Type B pancreatic cell (in vitro differentiated cells): ENCODE results near the gene MED12. TPM values are rescaled to one million over a fixed set of nuclear protein-coding genes. Genes with fewer than 3 reads are reported as not detected.

Experiments used
- DNase-seq: peaks from one replicate; pipeline ENCODE4 v3.0.0; 2021; ENCODE audit warnings: mixed read lengths; ENCODE audit not compliant: unreplicated experiment; ENCODE audit errors: extremely low spot score
- H3K27ac Mint-ChIP-seq: 2 replicates; pipeline ENCODE4 v1.8.0; 2021; ENCODE audit warnings: mild to moderate bottlenecking, mixed read lengths
- H3K27me3 Mint-ChIP-seq: 2 replicates; pipeline ENCODE4 v1.8.0; 2021; ENCODE audit warnings: mixed read lengths
- H3K36me3 Mint-ChIP-seq: 2 replicates; pipeline ENCODE4 v1.8.0; 2021; ENCODE audit warnings: mixed read lengths
- H3K4me1 Mint-ChIP-seq: one replicate; pipeline ENCODE4 v1.8.0; 2021; ENCODE audit warnings: mixed read lengths; ENCODE audit not compliant: unreplicated experiment
- H3K4me3 Mint-ChIP-seq: 2 replicates; pipeline ENCODE4 v1.8.0; 2021; ENCODE audit warnings: mild to moderate bottlenecking, mixed read lengths
- H3K9me3 Mint-ChIP-seq: 2 replicates; pipeline ENCODE4 v1.8.0; 2021; ENCODE audit warnings: mixed read lengths
- total RNA-seq: library from RNA; stranded (reverse); gene quantifications from 2 replicates; pipeline ENCODE4 v1.2.1, GENCODE V29; 2021; ENCODE audit warnings: low replicate concordance
- TF ChIP-seq, protein P1 (sequence below): fragments of 200-600 bp; sonication (generic); conservative IDR thresholded peaks from 2 replicates; pipeline ENCODE4 v1.5.0; 2021; ENCODE audit warnings: antibody characterized with exemption, mild to moderate bottlenecking

Gene MED12
- total RNA-seq, 1 donor from 2014 or later = 77.2 TPM

DNA sequence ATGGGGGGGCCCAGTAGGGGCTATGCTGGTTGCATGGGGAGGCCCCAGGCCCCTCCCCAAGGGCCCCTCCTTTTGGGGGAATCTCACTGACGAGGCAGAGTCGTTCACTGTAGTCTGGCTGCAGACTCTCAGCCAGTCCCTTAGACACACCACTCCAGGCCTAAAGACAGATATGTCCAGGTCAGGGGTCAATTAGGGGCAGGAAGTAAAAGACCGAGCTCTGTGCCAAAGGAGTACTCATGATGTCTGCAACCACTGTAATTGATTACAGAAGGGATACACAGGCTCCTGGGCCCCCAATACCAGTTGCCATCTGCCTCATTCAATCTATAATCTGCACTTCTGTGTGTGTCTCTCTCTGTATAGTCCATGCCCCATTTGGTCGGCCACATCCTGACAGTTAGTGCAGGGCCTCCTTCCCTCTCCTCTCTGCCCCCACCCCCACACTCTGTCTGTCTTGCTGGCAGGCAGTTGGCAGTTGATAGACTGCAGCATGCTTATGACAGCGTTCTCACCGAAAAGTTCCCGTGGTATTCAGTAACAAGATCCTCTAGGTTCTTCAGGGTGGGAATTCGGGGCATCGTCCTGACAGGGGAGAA lies 10.5 kb upstream of the MED12 start:
- H3K36me3 Mint-ChIP-seq = no peaks in the 10 kb centered on the region
- no peak for DNase-seq
- H3K4me3 Mint-ChIP-seq = peak overlapping the region; percentile 6
- TF ChIP-seq, protein P1, sequence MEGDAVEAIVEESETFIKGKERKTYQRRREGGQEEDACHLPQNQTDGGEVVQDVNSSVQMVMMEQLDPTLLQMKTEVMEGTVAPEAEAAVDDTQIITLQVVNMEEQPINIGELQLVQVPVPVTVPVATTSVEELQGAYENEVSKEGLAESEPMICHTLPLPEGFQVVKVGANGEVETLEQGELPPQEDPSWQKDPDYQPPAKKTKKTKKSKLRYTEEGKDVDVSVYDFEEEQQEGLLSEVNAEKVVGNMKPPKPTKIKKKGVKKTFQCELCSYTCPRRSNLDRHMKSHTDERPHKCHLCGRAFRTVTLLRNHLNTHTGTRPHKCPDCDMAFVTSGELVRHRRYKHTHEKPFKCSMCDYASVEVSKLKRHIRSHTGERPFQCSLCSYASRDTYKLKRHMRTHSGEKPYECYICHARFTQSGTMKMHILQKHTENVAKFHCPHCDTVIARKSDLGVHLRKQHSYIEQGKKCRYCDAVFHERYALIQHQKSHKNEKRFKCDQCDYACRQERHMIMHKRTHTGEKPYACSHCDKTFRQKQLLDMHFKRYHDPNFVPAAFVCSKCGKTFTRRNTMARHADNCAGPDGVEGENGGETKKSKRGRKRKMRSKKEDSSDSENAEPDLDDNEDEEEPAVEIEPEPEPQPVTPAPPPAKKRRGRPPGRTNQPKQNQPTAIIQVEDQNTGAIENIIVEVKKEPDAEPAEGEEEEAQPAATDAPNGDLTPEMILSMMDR = no peak
- no peak overlapping the region for H3K27ac Mint-ChIP-seq
- no peaks in the 10 kb centered on the region for H3K27me3 Mint-ChIP-seq
- peaks cover 25% of the 10 kb centered on the region for H3K4me1 Mint-ChIP-seq
- peaks cover 7% of the 10 kb centered on the region for H3K9me3 Mint-ChIP-seq

DNA sequence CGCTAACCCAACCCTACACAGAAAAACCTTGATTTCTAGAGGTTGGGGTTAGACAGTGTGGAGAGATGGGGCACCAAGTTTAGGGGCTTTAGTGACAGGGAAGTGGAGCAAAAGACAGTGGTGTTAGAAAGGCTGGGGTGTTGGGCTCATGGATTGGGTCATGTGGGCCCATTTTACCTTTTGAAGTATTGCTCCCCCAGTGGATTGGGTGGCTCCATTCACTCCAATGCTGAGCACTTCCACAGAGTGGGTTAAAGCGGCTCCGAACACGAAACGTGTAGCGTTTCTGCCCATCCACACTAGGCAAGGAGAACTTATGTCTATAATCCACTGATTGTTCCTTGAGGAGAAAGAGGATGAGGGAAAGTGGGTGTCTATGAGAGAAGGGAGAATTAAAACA lies 9.3 kb upstream of the MED12 start:
- Mint-ChIP-seq H3K27ac (no peak overlapping the region), H3K27me3 (no peaks in the 10 kb centered on the region), H3K4me1 (peaks cover 20% of the 10 kb centered on the region), H3K36me3 (no peaks in the 10 kb centered on the region), H3K9me3 (peaks cover 7% of the 10 kb centered on the region), H3K4me3 (no peak overlapping the region)
- TF ChIP-seq, protein P1 = no peak
- no peak for DNase-seq

DNA sequence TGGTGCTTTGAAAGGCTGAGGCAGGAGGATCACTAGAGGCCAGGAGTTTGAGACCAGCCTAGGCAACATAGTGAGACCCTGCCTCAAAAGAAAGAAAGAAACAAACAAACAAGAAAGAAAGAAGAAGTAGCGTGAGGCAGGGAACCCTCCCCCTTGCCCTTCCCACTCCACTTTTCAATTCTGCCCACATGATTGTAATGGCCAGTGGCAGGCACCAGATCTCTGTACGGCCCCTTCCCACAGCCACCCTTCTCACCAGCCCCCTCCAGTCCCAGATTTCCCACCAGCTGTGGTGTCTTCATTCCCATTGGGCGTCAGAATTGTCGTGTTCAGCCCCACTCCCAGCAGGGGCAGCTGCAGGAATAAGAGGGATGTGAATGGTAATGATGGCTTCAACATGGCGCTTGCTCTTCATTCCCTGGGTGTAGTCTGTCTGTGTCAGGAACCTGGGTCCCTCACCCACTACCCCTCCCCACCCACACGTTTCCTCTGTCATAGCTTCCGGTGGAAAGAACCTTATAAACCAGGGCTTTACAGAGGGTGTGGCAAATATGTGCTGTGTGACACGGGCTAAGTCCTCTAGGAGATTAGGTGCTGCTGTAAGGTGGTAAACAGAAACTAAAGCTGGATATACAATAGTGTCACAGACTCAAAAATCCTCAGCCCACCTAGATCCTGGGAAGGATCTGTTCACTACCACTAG lies 7.1 kb upstream of the MED12 start, which contains the start of gene IL2RG:
Gene IL2RG, minus strand, starts transcription at position 437 of the 703 bp plus-strand sequence. Its CDS starts 38 bp downstream, at position 399.
- Mint-ChIP-seq H3K27ac (peak within 1 kb of the TSS; percentile 84), H3K9me3 (peaks cover 7% of the 10 kb centered on the region), H3K4me3 (no peak within 1 kb of the TSS), H3K36me3 (no peaks in the 10 kb centered on the region), H3K4me1 (peaks cover 13% of the 10 kb centered on the region), H3K27me3 (no peaks in the 10 kb centered on the region)
- no peak for DNase-seq
- TF ChIP-seq, protein P1 = no peak

DNA sequence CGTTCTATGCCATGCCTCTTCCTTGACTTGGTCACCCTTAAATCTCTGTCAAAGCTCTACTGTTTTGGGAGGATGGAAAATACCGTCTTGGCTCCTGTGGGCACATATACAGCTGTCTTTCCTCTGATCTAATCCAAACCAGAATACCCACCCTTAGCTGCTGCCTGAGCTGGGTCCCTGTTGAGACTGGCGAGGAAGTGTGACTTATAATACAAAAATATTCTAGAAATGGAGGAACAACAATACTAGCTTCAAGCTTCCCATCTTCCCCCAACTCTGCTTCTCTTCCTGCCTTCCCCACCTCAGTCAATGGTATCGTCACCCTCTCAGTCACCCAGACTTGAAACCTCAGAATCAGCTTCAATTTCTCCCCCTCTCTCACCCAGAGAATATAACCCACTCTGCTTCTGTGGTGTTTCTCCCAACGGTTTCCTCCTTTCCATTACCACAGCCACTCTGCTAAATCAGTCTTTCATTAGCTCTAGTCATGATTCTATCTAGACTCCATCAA lies 6.4 kb upstream of the MED12 start:
- Mint-ChIP-seq H3K4me3 (no peak overlapping the region), H3K27ac (peak overlapping the region; percentile 84), H3K9me3 (peaks cover 7% of the 10 kb centered on the region), H3K36me3 (no peaks in the 10 kb centered on the region), H3K4me1 (peaks cover 13% of the 10 kb centered on the region), H3K27me3 (no peaks in the 10 kb centered on the region)
- TF ChIP-seq, protein P1 = no peak
- no peak for DNase-seq

GRCh38 chrX:71117358-71117757 lies 1.0 kb upstream of the MED12 start:
- Mint-ChIP-seq H3K27me3 (no peaks in the 10 kb centered on the region), H3K4me3 (peak overlapping the region; percentile 39), H3K27ac (no peak overlapping the region), H3K9me3 (peaks cover under 1% of the 10 kb centered on the region), H3K4me1 (no peaks in the 10 kb centered on the region), H3K36me3 (peaks cover 3% of the 10 kb centered on the region)
- no peak for DNase-seq
- TF ChIP-seq, protein P1 = no peak
